Ishikawa (cell line): ENCODE measurements around the gene ZNF808.

ENCODE experiments used
- CEBPB ChIP-seq: IDR thresholded peaks from 2 replicates; pipeline ENCODE4 v1.6.1; 2012
- CREB1 ChIP-seq: IDR thresholded peaks from 2 replicates; pipeline ENCODE4 v1.6.1; 2012; ENCODE audit warnings: low read depth
- EGR1 ChIP-seq: IDR thresholded peaks from 2 replicates; pipeline ENCODE4 v1.6.1; 2012
- EP300 ChIP-seq: IDR thresholded peaks from 2 replicates; pipeline ENCODE4 v1.6.1; 2012; ENCODE audit warnings: borderline replicate concordance
- YY1 ChIP-seq: IDR thresholded peaks from 2 replicates; pipeline ENCODE4 v1.6.1; 2012; ENCODE audit warnings: low read depth
- ZBTB7A ChIP-seq: IDR thresholded peaks from 2 replicates; pipeline ENCODE4 v1.6.1; 2012; ENCODE audit warnings: low read depth
- TF ChIP-seq, protein P1 (sequence below): IDR thresholded peaks from 2 replicates; pipeline ENCODE4 v1.6.1; 2012
- TF ChIP-seq, protein P2 (sequence below): IDR thresholded peaks from 2 replicates; pipeline ENCODE4 v1.6.1; 2012; ENCODE audit warnings: low read depth, mild to moderate bottlenecking
- TF ChIP-seq, protein P3 (sequence below): IDR thresholded peaks from 2 replicates; pipeline ENCODE4 v1.6.1; 2012

DNA sequence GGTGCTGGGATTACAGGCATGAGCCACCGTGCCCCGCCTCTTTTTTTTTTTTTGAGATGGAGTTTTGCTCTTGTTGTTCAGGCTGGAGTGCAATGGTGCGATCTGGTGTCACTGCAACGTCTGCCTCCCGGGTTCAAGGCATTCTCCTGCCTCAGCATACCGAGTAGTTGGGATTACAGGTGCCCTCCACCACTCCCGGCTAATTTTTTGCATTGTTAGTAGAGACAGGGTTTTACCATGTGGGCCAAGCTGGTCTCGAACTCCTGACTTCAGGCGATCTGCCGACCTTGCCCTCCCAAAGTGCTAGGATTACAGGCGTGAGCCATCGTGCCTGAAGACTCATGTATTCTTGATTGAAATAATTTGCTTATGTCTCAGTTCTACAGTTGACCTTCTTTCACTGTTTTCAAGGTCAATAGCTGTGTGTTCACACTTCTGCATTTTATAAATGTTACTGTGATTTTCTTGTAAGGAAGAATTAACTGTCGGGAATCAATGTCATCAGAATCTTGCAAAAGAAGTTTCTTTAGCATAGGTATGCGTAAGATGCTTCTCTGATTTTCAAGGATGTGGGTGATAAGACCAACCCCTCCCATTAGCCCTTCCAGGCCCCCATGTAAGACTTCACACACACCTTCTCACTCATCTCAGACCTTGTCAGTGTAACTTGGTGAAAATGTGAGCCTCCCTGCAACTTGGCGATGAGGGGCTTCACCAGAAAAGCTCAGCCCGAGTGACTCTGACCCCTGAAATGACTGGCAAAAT, 29.9 kb downstream of the ZNF808 start:
- no peak for TF ChIP-seq ZBTB7A
- TF ChIP-seq, protein P1, sequence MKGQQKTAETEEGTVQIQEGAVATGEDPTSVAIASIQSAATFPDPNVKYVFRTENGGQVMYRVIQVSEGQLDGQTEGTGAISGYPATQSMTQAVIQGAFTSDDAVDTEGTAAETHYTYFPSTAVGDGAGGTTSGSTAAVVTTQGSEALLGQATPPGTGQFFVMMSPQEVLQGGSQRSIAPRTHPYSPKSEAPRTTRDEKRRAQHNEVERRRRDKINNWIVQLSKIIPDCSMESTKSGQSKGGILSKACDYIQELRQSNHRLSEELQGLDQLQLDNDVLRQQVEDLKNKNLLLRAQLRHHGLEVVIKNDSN = no peak
- no peak for TF ChIP-seq YY1
- no peak for TF ChIP-seq CREB1
- TF ChIP-seq, protein P2, sequence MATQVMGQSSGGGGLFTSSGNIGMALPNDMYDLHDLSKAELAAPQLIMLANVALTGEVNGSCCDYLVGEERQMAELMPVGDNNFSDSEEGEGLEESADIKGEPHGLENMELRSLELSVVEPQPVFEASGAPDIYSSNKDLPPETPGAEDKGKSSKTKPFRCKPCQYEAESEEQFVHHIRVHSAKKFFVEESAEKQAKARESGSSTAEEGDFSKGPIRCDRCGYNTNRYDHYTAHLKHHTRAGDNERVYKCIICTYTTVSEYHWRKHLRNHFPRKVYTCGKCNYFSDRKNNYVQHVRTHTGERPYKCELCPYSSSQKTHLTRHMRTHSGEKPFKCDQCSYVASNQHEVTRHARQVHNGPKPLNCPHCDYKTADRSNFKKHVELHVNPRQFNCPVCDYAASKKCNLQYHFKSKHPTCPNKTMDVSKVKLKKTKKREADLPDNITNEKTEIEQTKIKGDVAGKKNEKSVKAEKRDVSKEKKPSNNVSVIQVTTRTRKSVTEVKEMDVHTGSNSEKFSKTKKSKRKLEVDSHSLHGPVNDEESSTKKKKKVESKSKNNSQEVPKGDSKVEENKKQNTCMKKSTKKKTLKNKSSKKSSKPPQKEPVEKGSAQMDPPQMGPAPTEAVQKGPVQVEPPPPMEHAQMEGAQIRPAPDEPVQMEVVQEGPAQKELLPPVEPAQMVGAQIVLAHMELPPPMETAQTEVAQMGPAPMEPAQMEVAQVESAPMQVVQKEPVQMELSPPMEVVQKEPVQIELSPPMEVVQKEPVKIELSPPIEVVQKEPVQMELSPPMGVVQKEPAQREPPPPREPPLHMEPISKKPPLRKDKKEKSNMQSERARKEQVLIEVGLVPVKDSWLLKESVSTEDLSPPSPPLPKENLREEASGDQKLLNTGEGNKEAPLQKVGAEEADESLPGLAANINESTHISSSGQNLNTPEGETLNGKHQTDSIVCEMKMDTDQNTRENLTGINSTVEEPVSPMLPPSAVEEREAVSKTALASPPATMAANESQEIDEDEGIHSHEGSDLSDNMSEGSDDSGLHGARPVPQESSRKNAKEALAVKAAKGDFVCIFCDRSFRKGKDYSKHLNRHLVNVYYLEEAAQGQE = no peak
- no peak for TF ChIP-seq CEBPB
- TF ChIP-seq EGR1 = no peak
- TF ChIP-seq, protein P3, sequence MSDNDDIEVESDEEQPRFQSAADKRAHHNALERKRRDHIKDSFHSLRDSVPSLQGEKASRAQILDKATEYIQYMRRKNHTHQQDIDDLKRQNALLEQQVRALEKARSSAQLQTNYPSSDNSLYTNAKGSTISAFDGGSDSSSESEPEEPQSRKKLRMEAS = no peak
- no peak for TF ChIP-seq EP300
